ENCODE results near the gene KCNH1. TPM values are rescaled to one million over a fixed set of nuclear protein-coding genes. Genes with fewer than 3 reads are reported as not detected.

The KCNH1 gene
- total RNA-seq, 2 donors from 2014 or later, result 0.68 to 1.2 TPM

DNA sequence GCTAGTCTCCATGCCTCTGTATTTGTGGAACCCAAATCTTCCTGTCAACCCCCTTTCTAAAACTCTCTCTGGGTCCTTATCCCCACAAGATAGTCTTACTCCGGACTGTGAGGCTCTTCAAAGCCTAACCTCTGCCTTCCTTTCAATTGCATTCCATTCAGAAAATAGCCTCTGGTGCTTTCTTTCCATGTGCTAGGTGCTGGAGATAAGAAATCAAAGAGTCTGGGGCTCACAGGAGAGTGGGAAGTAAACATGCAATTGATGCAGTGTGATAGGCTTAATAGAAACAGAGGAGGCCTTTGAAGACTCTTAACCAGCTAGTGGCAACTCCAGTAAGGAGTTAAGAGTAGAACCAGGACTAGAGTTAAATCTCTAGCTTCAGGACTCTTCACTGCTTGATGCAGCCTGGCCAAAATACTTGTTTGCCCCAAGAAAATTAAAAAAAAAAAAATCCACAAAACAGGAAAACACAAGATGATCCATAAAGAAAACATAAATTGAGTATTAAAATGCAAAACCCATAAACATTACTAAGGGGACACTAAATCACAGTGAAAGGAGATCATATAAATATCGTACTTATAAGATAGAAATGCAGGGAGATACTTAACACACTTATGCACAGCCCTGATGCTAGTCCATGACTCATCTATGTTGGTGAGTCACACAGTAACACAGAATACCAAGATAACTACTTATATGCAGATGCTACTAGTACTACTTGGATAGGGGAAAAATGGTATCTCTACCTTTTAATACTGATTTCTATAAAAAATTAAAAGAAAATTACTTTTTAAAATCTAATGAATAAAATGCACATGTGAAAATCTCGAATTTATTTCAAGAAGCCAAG lies 341.5 kb downstream of the KCNH1 start:
- Histone ChIP-seq H3K27ac (no peak overlapping the region), H3K9me3 (no peaks in the 10 kb centered on the region), H3K4me3 (no peak overlapping the region), H3K27me3 (replicated peaks; ENCODE audit: insufficient read depth) (no peaks in the 10 kb centered on the region), H3K4me1 (replicated peaks) (no peaks in the 10 kb centered on the region), H3K36me3 (no peaks in the 10 kb centered on the region)
- DNase-seq (ENCODE audit: low spot score), result no peak
- no peak for TF ChIP-seq POLR2A (IDR thresholded peaks at IDR 0.05)
- TF ChIP-seq, protein P1, sequence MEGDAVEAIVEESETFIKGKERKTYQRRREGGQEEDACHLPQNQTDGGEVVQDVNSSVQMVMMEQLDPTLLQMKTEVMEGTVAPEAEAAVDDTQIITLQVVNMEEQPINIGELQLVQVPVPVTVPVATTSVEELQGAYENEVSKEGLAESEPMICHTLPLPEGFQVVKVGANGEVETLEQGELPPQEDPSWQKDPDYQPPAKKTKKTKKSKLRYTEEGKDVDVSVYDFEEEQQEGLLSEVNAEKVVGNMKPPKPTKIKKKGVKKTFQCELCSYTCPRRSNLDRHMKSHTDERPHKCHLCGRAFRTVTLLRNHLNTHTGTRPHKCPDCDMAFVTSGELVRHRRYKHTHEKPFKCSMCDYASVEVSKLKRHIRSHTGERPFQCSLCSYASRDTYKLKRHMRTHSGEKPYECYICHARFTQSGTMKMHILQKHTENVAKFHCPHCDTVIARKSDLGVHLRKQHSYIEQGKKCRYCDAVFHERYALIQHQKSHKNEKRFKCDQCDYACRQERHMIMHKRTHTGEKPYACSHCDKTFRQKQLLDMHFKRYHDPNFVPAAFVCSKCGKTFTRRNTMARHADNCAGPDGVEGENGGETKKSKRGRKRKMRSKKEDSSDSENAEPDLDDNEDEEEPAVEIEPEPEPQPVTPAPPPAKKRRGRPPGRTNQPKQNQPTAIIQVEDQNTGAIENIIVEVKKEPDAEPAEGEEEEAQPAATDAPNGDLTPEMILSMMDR (IDR thresholded peaks at IDR 0.05), result no peak
- TF ChIP-seq POLR2AphosphoS5 (IDR thresholded peaks at IDR 0.05), result no peak
- WGBS, result 64% methylated on average over 3 of the region's 3 CpGs
- intact Hi-C loops (cut with DNase I), result no loop called here

DNA sequence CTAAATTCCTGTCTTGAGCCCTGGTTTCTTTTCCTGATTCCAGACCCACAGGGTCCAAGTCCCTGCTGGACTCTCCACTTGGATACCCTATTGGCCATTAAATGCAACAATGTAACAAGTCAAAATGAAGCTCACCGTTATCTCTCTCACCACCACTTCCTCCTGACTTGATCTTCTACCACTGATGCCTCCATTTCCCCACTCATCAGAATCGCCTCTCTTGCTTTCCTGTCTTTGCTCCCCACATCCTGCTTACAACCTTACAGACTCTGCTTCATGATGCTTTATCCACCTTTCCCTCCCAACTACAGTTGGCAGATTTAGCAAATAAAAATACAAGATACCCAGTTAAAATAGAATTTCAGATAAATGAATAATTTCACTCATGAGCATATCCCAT lies 343.8 kb downstream of the KCNH1 start:
- no peaks in the 10 kb centered on the region for H3K9me3 ChIP-seq
- DNase-seq (ENCODE audit: low spot score), result no peak
- H3K4me1 ChIP-seq (replicated peaks), result no peaks in the 10 kb centered on the region
- no peaks in the 10 kb centered on the region for H3K27me3 ChIP-seq (replicated peaks; ENCODE audit: insufficient read depth)
- 89% methylated on average over 2 of the region's 2 CpGs for WGBS
- intact Hi-C loops (cut with DNase I), result no loop called here
- TF ChIP-seq POLR2A (IDR thresholded peaks at IDR 0.05), result no peak
- TF ChIP-seq POLR2AphosphoS5 (IDR thresholded peaks at IDR 0.05), result no peak
- TF ChIP-seq, protein P1 (IDR thresholded peaks at IDR 0.05), result no peak
- no peaks in the 10 kb centered on the region for H3K36me3 ChIP-seq
- no peak overlapping the region for H3K27ac ChIP-seq
- H3K4me3 ChIP-seq, result no peak overlapping the region

DNA sequence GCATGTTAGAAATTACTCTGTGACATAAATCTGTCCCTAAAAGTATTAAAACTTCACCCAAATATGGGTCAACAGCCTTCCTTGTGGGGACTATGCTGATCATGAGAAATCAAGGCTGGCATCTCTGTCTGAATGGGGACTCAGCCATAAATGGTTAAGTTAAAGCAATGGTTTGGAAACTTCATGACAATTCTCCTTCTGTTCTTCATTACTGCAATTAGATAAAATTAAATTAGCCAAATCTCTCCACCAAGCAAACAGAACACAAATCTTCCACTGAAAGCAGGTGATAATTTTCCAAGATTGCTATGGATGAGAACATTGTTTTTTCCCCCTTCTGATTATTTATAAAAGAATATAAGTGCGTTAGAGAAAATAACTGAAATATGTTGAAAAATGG lies 346.1 kb downstream of the KCNH1 start:
- TF ChIP-seq, protein P1 (IDR thresholded peaks at IDR 0.05), result no peak
- TF ChIP-seq POLR2A (IDR thresholded peaks at IDR 0.05), result no peak
- no peak for TF ChIP-seq POLR2AphosphoS5 (IDR thresholded peaks at IDR 0.05)
- H3K27me3 ChIP-seq (replicated peaks; ENCODE audit: insufficient read depth), result no peaks in the 10 kb centered on the region
- no peaks in the 10 kb centered on the region for H3K4me1 ChIP-seq (replicated peaks)
- no peaks in the 10 kb centered on the region for H3K9me3 ChIP-seq
- no peaks in the 10 kb centered on the region for H3K36me3 ChIP-seq
- 98% methylated on average over 1 of the region's 1 CpG for WGBS
- no peak for DNase-seq (ENCODE audit: low spot score)
- H3K4me3 ChIP-seq, result no peak overlapping the region
- intact Hi-C loops (cut with DNase I), result no loop called here
- no peak overlapping the region for H3K27ac ChIP-seq

DNA sequence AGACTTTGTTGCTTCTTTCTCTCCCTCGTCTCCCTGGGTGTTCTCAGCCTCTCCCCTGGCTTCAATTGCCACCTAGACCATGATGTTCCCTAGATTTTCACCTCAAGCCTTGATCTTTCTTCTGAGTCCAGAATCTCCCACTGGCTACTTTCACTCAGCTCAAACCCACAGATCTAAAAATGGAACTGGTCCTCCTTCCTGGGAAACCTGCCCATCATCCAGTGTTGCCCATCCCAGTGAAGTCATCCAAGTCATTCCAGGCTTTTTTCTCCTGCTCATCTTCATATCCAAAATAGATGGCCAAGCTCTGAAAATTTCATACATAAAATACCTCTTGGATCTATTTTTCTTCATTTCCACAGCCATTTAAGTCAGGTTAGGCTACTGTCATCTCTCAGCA lies 347.4 kb downstream of the KCNH1 start:
- 79% methylated on average over 1 of the region's 1 CpG for WGBS
- TF ChIP-seq POLR2A (IDR thresholded peaks at IDR 0.05) (no peak), POLR2AphosphoS5 (IDR thresholded peaks at IDR 0.05) (no peak)
- TF ChIP-seq, protein P1 (IDR thresholded peaks at IDR 0.05), result no peak
- intact Hi-C loops (cut with DNase I), result no loop called here

DNA sequence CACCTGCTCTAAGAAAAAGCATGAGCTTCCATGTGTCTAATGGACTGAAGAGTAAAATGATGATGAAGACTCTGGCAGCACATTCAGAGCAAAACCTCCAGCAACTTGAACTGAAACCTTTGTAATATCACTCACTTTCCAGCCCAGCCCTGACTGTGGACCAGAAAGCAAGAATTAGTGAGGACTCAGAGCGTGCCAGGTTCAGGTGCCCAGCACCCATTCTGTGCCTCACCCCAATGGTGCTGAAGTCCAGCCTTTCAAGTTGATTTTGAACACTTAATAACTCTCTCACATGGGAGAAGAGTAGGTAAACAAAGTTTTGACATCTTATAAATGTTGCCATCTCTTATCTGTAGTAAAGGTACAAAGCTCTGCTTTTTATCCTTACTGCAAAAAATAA lies 350.0 kb downstream of the KCNH1 start:
- no peak for DNase-seq (ENCODE audit: low spot score)
- WGBS, result 57% methylated on average over 1 of the region's 1 CpG
- intact Hi-C loops (cut with DNase I), result no loop called here
- H3K27ac ChIP-seq, result no peak overlapping the region
- TF ChIP-seq, protein P1 (IDR thresholded peaks at IDR 0.05), result no peak
- no peak for TF ChIP-seq POLR2A (IDR thresholded peaks at IDR 0.05)
- TF ChIP-seq POLR2AphosphoS5 (IDR thresholded peaks at IDR 0.05), result no peak
- no peaks in the 10 kb centered on the region for H3K9me3 ChIP-seq
- H3K36me3 ChIP-seq, result no peaks in the 10 kb centered on the region
- H3K4me3 ChIP-seq, result no peak overlapping the region
- H3K27me3 ChIP-seq (replicated peaks; ENCODE audit: insufficient read depth), result no peaks in the 10 kb centered on the region
- H3K4me1 ChIP-seq (replicated peaks), result no peaks in the 10 kb centered on the region

More for the DNA sequence above, 347.4 kb downstream of the KCNH1 start:
- Histone ChIP-seq H3K4me3 (no peak overlapping the region), H3K36me3 (no peaks in the 10 kb centered on the region), H3K4me1 (replicated peaks) (no peaks in the 10 kb centered on the region), H3K27ac (no peak overlapping the region), H3K27me3 (replicated peaks; ENCODE audit: insufficient read depth) (no peaks in the 10 kb centered on the region), H3K9me3 (no peaks in the 10 kb centered on the region)
- DNase-seq (ENCODE audit: low spot score), result no peak

All from prostate gland (tissue), 2 donors.